GM23338 (cell line): Measurements from ENCODE around the gene FGF23. TPM values are rescaled to one million over a fixed set of nuclear protein-coding genes. Genes with fewer than 3 reads are reported as not detected.

ENCODE experiments used
- ATAC-seq: fragments of 200-7000 bp; cut with Tn5 transposase; 3 replicates; pipeline ENCODE4 v1.9.1; 2020
- DNase-seq: peaks from one replicate; pipeline ENCODE4 v3.0.0-alpha.2; 2015; ENCODE audit warnings: low spot score
- H2AFZ ChIP-seq: fragments of 200-600 bp; sonication (generic); 2 replicates; pipeline ENCODE4 v1.8.0; 2016; ENCODE audit warnings: antibody characterized with exemption, mild to moderate bottlenecking, moderate library complexity
- H3F3A ChIP-seq: fragments of 200-600 bp; sonication (generic); replicated peaks from 2 replicates; pipeline ENCODE4 v1.8.0; 2017; ENCODE audit warnings: antibody characterized with exemption, mixed run types, low read depth
- H3K27ac ChIP-seq: fragments of 200-600 bp; sonication (generic); 2 replicates; pipeline ENCODE4 v1.6.1; 2016; ENCODE audit warnings: low read depth
- H3K27me3 ChIP-seq: fragments of 200-600 bp; sonication (generic); 2 replicates; pipeline ENCODE4 v1.8.0; 2016; ENCODE audit warnings: mild to moderate bottlenecking, mixed run types, moderate library complexity; ENCODE audit not compliant: insufficient read depth
- H3K36me3 ChIP-seq: fragments of 200-600 bp; sonication (generic); 2 replicates; pipeline ENCODE4 v1.8.0; 2016; ENCODE audit warnings: mild to moderate bottlenecking; ENCODE audit not compliant: insufficient read depth
- H3K4me1 ChIP-seq: fragments of 200-600 bp; sonication (generic); 2 replicates; pipeline ENCODE4 v1.8.0; 2016; ENCODE audit warnings: mild to moderate bottlenecking, moderate library complexity; ENCODE audit not compliant: insufficient read depth
- H3K4me2 ChIP-seq: fragments of 200-600 bp; sonication (generic); 2 replicates; pipeline ENCODE4 v1.7.1; 2017; ENCODE audit warnings: mixed run types
- H3K4me3 ChIP-seq: fragments of 200-600 bp; sonication (generic); 2 replicates; pipeline ENCODE4 v1.6.1; 2016; ENCODE audit warnings: mixed run types
- H3K79me2 ChIP-seq: fragments of 200-600 bp; sonication (generic); replicated peaks from 2 replicates; pipeline ENCODE4 v1.8.0; 2017; ENCODE audit warnings: mild to moderate bottlenecking; ENCODE audit not compliant: insufficient read depth
- H3K9me2 ChIP-seq: fragments of 200-600 bp; sonication (generic); 2 replicates; pipeline ENCODE4 v1.8.0; 2017; ENCODE audit not compliant: insufficient read depth
- H4K20me1 ChIP-seq: fragments of 200-600 bp; sonication (generic); replicated peaks from 2 replicates; pipeline ENCODE4 v1.8.0; 2017; ENCODE audit warnings: mild to moderate bottlenecking; ENCODE audit not compliant: insufficient read depth
- H3K27ac Mint-ChIP-seq: 2 replicates; pipeline ENCODE4 v1.8.0; 2020; ENCODE audit warnings: inconsistent platforms, mild to moderate bottlenecking, moderate library complexity, mixed read lengths
- H3K27me3 Mint-ChIP-seq: 3 replicates; pipeline ENCODE4 v1.8.0; 2022; ENCODE audit warnings: low read depth, mild to moderate bottlenecking, moderate library complexity, mixed read lengths, inconsistent platforms; ENCODE audit not compliant: insufficient read depth, poor library complexity
- H3K36me3 Mint-ChIP-seq: 3 replicates; pipeline ENCODE4 v1.8.0; 2021; ENCODE audit warnings: low read depth, mild to moderate bottlenecking, inconsistent platforms, moderate library complexity, mixed read lengths
- H3K4me1 Mint-ChIP-seq: 3 replicates; pipeline ENCODE4 v1.8.0; 2020; ENCODE audit warnings: mild to moderate bottlenecking, inconsistent platforms, mixed read lengths
- H3K4me3 Mint-ChIP-seq: 3 replicates; pipeline ENCODE4 v1.8.0; 2021; ENCODE audit warnings: moderate library complexity, mild to moderate bottlenecking, inconsistent platforms, mixed read lengths
- H3K9me3 Mint-ChIP-seq: 3 replicates; pipeline ENCODE4 v1.8.0; 2020; ENCODE audit warnings: moderate library complexity, mild to moderate bottlenecking, inconsistent platforms, mixed read lengths
- CREB1 ChIP-seq: fragments of 250-450 bp; sonication (Bioruptor Pico); IDR thresholded peaks from 2 replicates; pipeline ENCODE4 v1.5.0; 2020; ENCODE audit warnings: low read depth, mild to moderate bottlenecking, moderate library complexity
- CTCF ChIP-seq, 2 experiments: fragments of 200-600 bp in 1 of 2; sonication (generic) in 1 of 2; conservative IDR thresholded peaks; 2 replicates each; pipeline versions ENCODE4 v1.5.1 to v1.6.1; 2016 to 2017; ENCODE audit warnings: antibody characterized with exemption in 2 of 2, low read depth in 2 of 2, mild to moderate bottlenecking in 2 of 2, moderate library complexity in 1 of 2
- ETS1 ChIP-seq: IDR thresholded peaks from 2 replicates; pipeline ENCODE4 v1.6.1; 2016; ENCODE audit warnings: antibody characterized with exemption
- EZH2 ChIP-seq: fragments of 200-600 bp; sonication (generic); IDR thresholded peaks from one replicate; pipeline ENCODE4 v1.8.0; 2017; ENCODE audit warnings: antibody characterized with exemption, mild to moderate bottlenecking, low read depth; ENCODE audit not compliant: unreplicated experiment
- EZH2phosphoT487 ChIP-seq: fragments of 200-600 bp; sonication (generic); IDR thresholded peaks from one replicate; pipeline ENCODE4 v1.8.1; 2018; ENCODE audit warnings: antibody characterized with exemption; ENCODE audit not compliant: unreplicated experiment
- JUNB ChIP-seq: IDR thresholded peaks from one replicate; pipeline ENCODE4 v1.6.1; 2016; ENCODE audit warnings: antibody characterized with exemption; ENCODE audit not compliant: unreplicated experiment
- NANOG ChIP-seq: IDR thresholded peaks from 2 replicates; pipeline ENCODE4 v1.6.1; 2016; ENCODE audit warnings: antibody characterized with exemption, borderline replicate concordance
- POLR2AphosphoS5 ChIP-seq: IDR thresholded peaks from 2 replicates; pipeline ENCODE4 v1.6.1; 2016; ENCODE audit warnings: antibody characterized with exemption, low read depth
- REST ChIP-seq: IDR thresholded peaks from one replicate; pipeline ENCODE4 v1.6.1; 2018; ENCODE audit warnings: antibody characterized with exemption; ENCODE audit not compliant: unreplicated experiment
- STAT1 ChIP-seq: IDR thresholded peaks from one replicate; pipeline ENCODE4 v1.6.1; 2016; ENCODE audit warnings: antibody characterized with exemption; ENCODE audit not compliant: unreplicated experiment
- ZNF114 ChIP-seq: fragments of 250-450 bp; sonication (Bioruptor Pico); IDR thresholded peaks from 2 replicates; pipeline ENCODE4 v1.5.0; 2020; ENCODE audit warnings: mild to moderate bottlenecking, moderate library complexity
- ZNF331 ChIP-seq: fragments of 250-450 bp; sonication (Bioruptor Pico); IDR thresholded peaks from 2 replicates; pipeline ENCODE4 v1.5.0; 2020; ENCODE audit warnings: low read depth, mild to moderate bottlenecking, moderate library complexity
- ZNF462 ChIP-seq: fragments of 250-450 bp; sonication (Bioruptor Pico); IDR thresholded peaks from 2 replicates; pipeline ENCODE4 v1.5.0; 2020; ENCODE audit warnings: mild to moderate bottlenecking, moderate library complexity
- polyA plus RNA-seq: library from polyadenylated mRNA; unstranded; fragments of >200 nt; fragmentation: Nextera tagmentation; extraction: Ambion mirVana; gene quantifications from 2 replicates; pipeline ENCODE4 v1.2.1, GENCODE V29; 2016
- total RNA-seq: library from RNA; depleted of rRNA; stranded (reverse); fragments of >200 nt; shearing (Covaris generic); gene quantifications from 2 replicates; pipeline ENCODE4 v1.2.3, GENCODE V29; 2014

Gene FGF23
- total and polyA plus RNA-seq, 2 experiments from 2014 or later: 0.44 to 0.56 TPM

- H3K79me2 ChIP-seq: no peaks in the 10 kb centered on the region
- Mint-ChIP-seq H3K9me3 (no peaks in the 10 kb centered on the region), H3K4me1 (0 out of 3 replicates have a peak, but pooled peaks cover 3% of the 10 kb centered on the region), H3K36me3 (no peaks in the 10 kb centered on the region), H3K27me3 (peaks cover 1% of the 10 kb centered on the region), H3K27ac (no peak overlapping the region), H3K4me3 (no peak overlapping the region)
- no peaks in the 10 kb centered on the region for H3K36me3 ChIP-seq
- no peaks in the 10 kb centered on the region for H3F3A ChIP-seq
- no peaks in the 10 kb centered on the region for H3K4me1 ChIP-seq
- TF ChIP-seq NANOG (no peak), JUNB (no peak), ETS1 (no peak), ZNF331 (no peak), ZNF114 (CRISPR knock-in tag) (no peak), POLR2AphosphoS5 (no peak), ZNF462 (CRISPR knock-in tag) (no peak), CTCF (conservative IDR thresholded peaks at IDR 0.05; ENCODE audit: low read depth in 2 of 2) (no peak), CREB1 (no peak), REST (no peak), EZH2 (no peak), EZH2phosphoT487 (no peak), STAT1 (no peak)
- DNase-seq: no peak
- H3K9me2 ChIP-seq: no peaks in the 10 kb centered on the region
- no peaks in the 10 kb centered on the region for H4K20me1 ChIP-seq
- H3K4me2 ChIP-seq: no peak overlapping the region
- no peaks in the 10 kb centered on the region for H3K27me3 ChIP-seq
- no peak overlapping the region for H3K27ac ChIP-seq
- ATAC-seq: no peak
- no peak overlapping the region for H2AFZ ChIP-seq
- H3K4me3 ChIP-seq: no peak overlapping the region
Measured at GRCh38 chr12:4412465-4412864, 33.0 kb upstream of the FGF23 start.
